ENCODE data around the gene MCU. TPM values are rescaled to one million over a fixed set of nuclear protein-coding genes. Genes with fewer than 3 reads are reported as not detected.

Gene MCU
- total RNA-seq, 1 experiment from 2014 or later, result 26.8 TPM

- POLR2A ChIA-PET, result interaction anchor here (1.4 kb wide), 1 partner anchor 28 kb away, joined by 3 read pairs; the partner anchor contains the start of gene MCU
- BruUV-seq (replicated peaks), result no TSS peak
- H3K4me1 ChIP-seq (ENCODE audit: control insufficient read depth in 1 of 2, insufficient read depth in 2 of 2, low read length in 2 of 2), result peaks cover 9 to 45% of the 10 kb centered on the region in 2 experiments; a peak in 3 of 4 replicates
- H3K27me3 ChIP-seq (ENCODE audit: insufficient read depth, low read length), result no peaks in the 10 kb centered on the region
- DNase-seq (ENCODE audit: low read depth, low spot score) (no peak), ATAC-seq (peak; percentile 65)
- H3K4me3 ChIP-seq (replicated peaks in 1 of 2; ENCODE audit: low read depth in 1 of 2, low read length in 2 of 2), result no peak overlapping the region
- RAD21 ChIA-PET (ENCODE audit: low non-redundant PET in 1 of 2, low total read pairs in 2 of 2, uncharacterized antibody in 2 of 2, unreplicated experiment in 2 of 2), result no interaction called here
- no peaks in the 10 kb centered on the region for H4K20me1 ChIP-seq (ENCODE audit: insufficient read depth)
- intact Hi-C loops (cut with micrococcal nuclease), result no loop called here
- CTCF ChIA-PET, result interaction anchor here (1.6 kb wide), 1 partner anchor 114 kb away, joined by 3 read pairs; no protein-coding TSS in a partner anchor
- H2AFZ ChIP-seq (ENCODE audit: low read depth, low read length, poor library complexity, severe bottlenecking), result no peak overlapping the region
- H3K79me2 ChIP-seq (ENCODE audit: insufficient read depth, low read length), result peaks cover 9% of the 10 kb centered on the region; the same call in 1 of the 2 replicates
- TF ChIP-seq POLR2A (IDR thresholded peaks at IDR 0.05; ENCODE audit: borderline replicate concordance, extremely low read depth, insufficient read depth, insufficient read length) (no peak), RAD21 (IDR thresholded peaks at IDR 0.05; ENCODE audit: low read depth) (no peak), FOSL1 (IDR thresholded peaks at IDR 0.05; ENCODE audit: low read depth) (peak; percentile 42; the same call in 1 of the 2 replicates), SRF (IDR thresholded peaks at IDR 0.05; ENCODE audit: low read depth) (no peak)
- H3K9me3 ChIP-seq (ENCODE audit: control insufficient read depth in 1 of 2, insufficient read depth in 1 of 2, low read depth in 1 of 2, low read length in 2 of 2), result no peaks in the 10 kb centered on the region
- peak overlapping the region; percentile 31 for H3K4me2 ChIP-seq (ENCODE audit: low read length)
- H3K27ac ChIP-seq (ENCODE audit: low read depth, low read length), result no peak overlapping the region
- no peak overlapping the region for H3K9ac ChIP-seq (ENCODE audit: low read length)
- H3K36me3 ChIP-seq (ENCODE audit: control insufficient read depth in 1 of 2, insufficient read depth in 2 of 2, low read length in 2 of 2), result no peaks in the 10 kb centered on the region
- no peaks in the 10 kb centered on the region for H3K9me2 ChIP-seq (ENCODE audit: insufficient read depth)
These were observed 28.1 kb downstream of the MCU start for GRCh38 chr10:72719941-72720592.

DNA sequence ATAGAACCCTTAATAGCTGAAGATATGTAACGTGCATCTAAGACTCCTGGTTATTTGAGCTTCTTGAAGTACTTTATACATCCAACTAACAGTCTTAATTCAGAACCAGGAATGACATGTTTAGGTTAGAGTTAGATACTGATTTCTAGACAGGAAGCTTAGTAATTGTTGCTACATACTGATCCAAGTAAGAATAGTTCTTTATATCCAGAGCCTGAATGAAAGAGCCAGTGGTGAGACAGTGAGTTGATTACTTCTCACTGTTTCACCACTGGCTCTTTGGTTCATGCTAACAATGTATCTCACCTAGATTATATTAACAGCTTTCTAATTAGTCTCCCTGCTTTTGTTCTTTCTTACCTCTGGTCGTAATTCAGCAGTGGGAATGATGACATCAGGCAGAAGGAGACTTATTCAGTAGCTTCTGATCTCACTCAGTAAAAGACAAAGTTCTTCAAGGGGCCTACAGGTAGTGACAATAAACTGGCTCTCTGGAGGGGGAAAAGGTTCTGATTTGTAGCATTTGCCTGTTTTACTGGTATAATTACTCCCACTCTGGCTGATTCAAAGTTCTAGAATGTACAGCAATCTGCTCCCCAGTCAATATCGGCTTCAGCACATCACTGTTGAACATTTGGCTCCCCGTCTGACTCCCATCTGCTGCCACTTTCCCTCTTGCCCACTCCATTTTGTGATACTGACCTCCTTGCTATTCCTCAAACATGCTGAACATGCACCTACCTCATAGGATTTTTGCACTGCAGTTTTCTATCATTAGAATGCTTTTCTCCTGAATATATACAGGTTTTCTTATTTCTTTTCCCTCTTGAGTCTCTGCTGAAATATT lies 29.1 kb downstream of the MCU start:
- ChIA-PET CTCF (interaction anchor here (1.6 kb wide), 1 partner anchor 113 kb away, joined by 3 read pairs; no protein-coding TSS in a partner anchor), RAD21 (ENCODE audit: low non-redundant PET in 1 of 2, low total read pairs in 2 of 2, uncharacterized antibody in 2 of 2, unreplicated experiment in 2 of 2) (no interaction called here), POLR2A (interaction anchor here (1.4 kb wide), 1 partner anchor 29 kb away, joined by 3 read pairs; the partner anchor contains the start of gene MCU)
- H3K4me2 ChIP-seq (ENCODE audit: low read length), result no peak overlapping the region
- H2AFZ ChIP-seq (ENCODE audit: low read depth, low read length, poor library complexity, severe bottlenecking), result no peak overlapping the region
- no TSS peak for BruUV-seq (replicated peaks)
- no peaks in the 10 kb centered on the region for H3K9me3 ChIP-seq (ENCODE audit: control insufficient read depth in 1 of 2, insufficient read depth in 1 of 2, low read depth in 1 of 2, low read length in 2 of 2)
- peaks cover 9 to 42% of the 10 kb centered on the region in 2 experiments; a peak in 3 of 4 replicates for H3K4me1 ChIP-seq (ENCODE audit: control insufficient read depth in 1 of 2, insufficient read depth in 2 of 2, low read length in 2 of 2)
- no peak overlapping the region for H3K9ac ChIP-seq (ENCODE audit: low read length)
- TF ChIP-seq EZH2 (IDR thresholded peaks at IDR 0.05) (no peak), RAD21 (IDR thresholded peaks at IDR 0.05; ENCODE audit: low read depth) (no peak), ZNF274 (IDR thresholded peaks at IDR 0.05; ENCODE audit: low read depth, low read length) (no peak), ELF1 (IDR thresholded peaks at IDR 0.05; ENCODE audit: borderline replicate concordance, low read depth) (no peak), MAX (IDR thresholded peaks at IDR 0.05) (no peak), SRF (IDR thresholded peaks at IDR 0.05; ENCODE audit: low read depth) (no peak), FOSL1 (IDR thresholded peaks at IDR 0.05; ENCODE audit: low read depth) (no peak), TCF7L2 (IDR thresholded peaks at IDR 0.05; ENCODE audit: borderline replicate concordance, extremely low read depth, insufficient read depth, insufficient read length) (no peak), EGR1 (IDR thresholded peaks at IDR 0.05; ENCODE audit: low read depth) (no peak), SP1 (IDR thresholded peaks at IDR 0.05; ENCODE audit: low read depth) (no peak), CEBPB (IDR thresholded peaks at IDR 0.05; ENCODE audit: low read depth) (no peak), CBX3 (IDR thresholded peaks at IDR 0.05; ENCODE audit: low read depth) (no peak), EZH2phosphoT487 (IDR thresholded peaks at IDR 0.05; ENCODE audit: borderline replicate concordance) (no peak)
- H3K27me3 ChIP-seq (ENCODE audit: insufficient read depth, low read length), result no peaks in the 10 kb centered on the region
- H3K4me3 ChIP-seq (replicated peaks in 1 of 2; ENCODE audit: low read depth in 1 of 2, low read length in 2 of 2), result no peak overlapping the region
- no peak for DNase-seq (ENCODE audit: low read depth, low spot score)
- peaks cover 9% of the 10 kb centered on the region; the same call in 1 of the 2 replicates for H3K79me2 ChIP-seq (ENCODE audit: insufficient read depth, low read length)
- intact Hi-C loops (cut with micrococcal nuclease), result no loop called here
- no peak for ATAC-seq
- H3K27ac ChIP-seq (ENCODE audit: low read depth, low read length), result no peak overlapping the region
- no peaks in the 10 kb centered on the region for H3K9me2 ChIP-seq (ENCODE audit: insufficient read depth)
- H3K36me3 ChIP-seq (ENCODE audit: control insufficient read depth in 1 of 2, insufficient read depth in 2 of 2, low read length in 2 of 2), result no peaks in the 10 kb centered on the region
- H4K20me1 ChIP-seq (ENCODE audit: insufficient read depth), result no peaks in the 10 kb centered on the region

All from HCT116 (cell line).